ENCODE data around the gene GNAO1. TPM values are rescaled to one million over a fixed set of nuclear protein-coding genes. Genes with fewer than 3 reads are reported as not detected.

The GNAO1 gene
- polyA plus RNA-seq, 3 donors from 2014 or later: 0.45 to 0.88 TPM; not detected in 1

DNA sequence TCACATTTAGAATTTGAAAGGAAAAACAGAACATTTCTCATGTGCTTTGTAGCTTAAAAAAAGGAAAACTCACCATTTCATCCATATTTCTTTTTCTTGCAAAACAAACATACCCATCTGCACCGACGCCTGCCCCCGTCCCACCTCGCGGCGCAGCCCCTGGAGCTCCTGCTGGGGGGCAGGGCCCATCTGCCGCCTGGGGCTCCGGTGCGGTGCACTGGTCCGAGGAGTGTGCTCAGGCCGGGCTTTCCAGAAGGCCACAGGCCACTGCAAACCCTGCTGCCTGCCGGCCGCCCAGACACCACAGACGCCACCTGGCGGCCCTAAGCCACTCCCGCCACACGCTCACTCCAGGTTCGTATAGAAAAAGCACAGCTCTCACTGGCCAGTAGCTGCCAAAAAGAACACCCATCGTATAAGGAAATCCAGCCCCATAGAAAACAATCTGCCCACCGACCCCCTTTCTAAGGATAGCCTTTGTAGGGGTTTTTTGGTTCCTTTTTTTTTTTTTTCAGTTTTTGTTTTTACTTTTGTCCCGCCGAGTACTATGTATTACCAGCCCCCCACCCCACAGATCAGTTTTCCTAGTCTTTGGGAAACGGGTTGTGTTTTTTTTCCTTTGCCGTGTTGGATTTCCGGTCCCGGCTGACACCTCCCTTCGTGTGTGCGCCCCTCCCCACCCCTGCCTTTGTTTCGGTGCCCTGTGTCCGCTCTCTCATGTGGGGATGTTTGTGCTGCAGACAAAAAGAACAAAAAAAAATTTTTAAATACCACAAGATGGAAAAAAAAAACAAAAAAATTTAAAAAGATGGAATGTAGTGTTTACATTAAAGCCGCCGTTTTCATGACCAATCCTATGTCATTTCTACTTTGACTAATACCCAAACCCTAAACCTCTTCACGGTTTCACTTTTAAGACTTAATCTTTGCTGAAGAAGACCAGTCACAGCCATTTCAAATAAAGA lies 165.3 kb downstream of the GNAO1 start:
- Mint-ChIP-seq H3K27me3 (ENCODE audit: low read depth in 3 of 3) (peaks cover 0 to 7% (median 4%) of the 10 kb centered on the region in 3 donors), H3K27ac (peak overlapping the region; percentile 79 to 92 (median 88)), H3K36me3 (peaks cover 0 to 4% (median 0%) of the 10 kb centered on the region in 3 donors), H3K4me3 (peak overlapping the region; percentile 87 to 97 (median 91)), H3K9me3 (no peaks in the 10 kb centered on the region), H3K4me1 (peaks cover 18 to 26% of the 10 kb centered on the region in 2 donors)
- peak; percentile 46 to 59 (median 54) for DNase-seq

DNA sequence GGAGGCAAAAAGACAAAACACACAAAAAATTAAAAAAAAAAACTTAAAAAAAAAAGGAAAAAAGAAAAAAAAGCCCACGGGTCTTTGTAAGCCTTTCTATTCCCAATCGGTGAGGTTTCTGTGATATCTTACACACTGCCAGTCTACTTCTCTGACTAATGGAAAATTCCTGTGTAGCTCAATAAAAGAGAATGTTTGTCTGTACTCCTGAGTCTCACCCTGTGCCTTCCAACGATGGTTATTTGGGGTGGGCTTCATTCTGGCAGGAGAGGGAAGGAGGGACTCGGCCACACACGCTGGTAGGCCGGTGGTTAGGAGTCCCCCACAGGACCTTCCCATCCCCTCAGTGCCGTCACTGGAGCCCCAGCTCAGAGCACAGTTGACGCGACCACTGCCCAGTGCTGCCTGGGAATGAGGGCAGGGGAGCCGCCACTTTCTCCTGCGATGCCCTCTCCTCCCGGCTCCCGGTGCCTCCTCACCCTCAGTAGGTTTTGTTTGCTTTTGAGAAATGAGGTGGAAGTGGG lies 166.0 kb downstream of the GNAO1 start:
- no peaks in the 10 kb centered on the region for H3K9me3 Mint-ChIP-seq
- peaks cover 2 to 4% (median 4%) of the 10 kb centered on the region in 3 donors for H3K27me3 Mint-ChIP-seq (ENCODE audit: low read depth in 3 of 3)
- peak overlapping the region; percentile 87 to 97 (median 91) for H3K4me3 Mint-ChIP-seq
- peaks cover 18 to 26% of the 10 kb centered on the region in 2 donors for H3K4me1 Mint-ChIP-seq
- peaks cover under 1 to 9% (median under 1%) of the 10 kb centered on the region in 3 donors for H3K36me3 Mint-ChIP-seq
- peak overlapping the region; percentile 79 to 92 (median 88) for H3K27ac Mint-ChIP-seq
- peak in 1 of 3 donors; percentile 3 for DNase-seq

DNA sequence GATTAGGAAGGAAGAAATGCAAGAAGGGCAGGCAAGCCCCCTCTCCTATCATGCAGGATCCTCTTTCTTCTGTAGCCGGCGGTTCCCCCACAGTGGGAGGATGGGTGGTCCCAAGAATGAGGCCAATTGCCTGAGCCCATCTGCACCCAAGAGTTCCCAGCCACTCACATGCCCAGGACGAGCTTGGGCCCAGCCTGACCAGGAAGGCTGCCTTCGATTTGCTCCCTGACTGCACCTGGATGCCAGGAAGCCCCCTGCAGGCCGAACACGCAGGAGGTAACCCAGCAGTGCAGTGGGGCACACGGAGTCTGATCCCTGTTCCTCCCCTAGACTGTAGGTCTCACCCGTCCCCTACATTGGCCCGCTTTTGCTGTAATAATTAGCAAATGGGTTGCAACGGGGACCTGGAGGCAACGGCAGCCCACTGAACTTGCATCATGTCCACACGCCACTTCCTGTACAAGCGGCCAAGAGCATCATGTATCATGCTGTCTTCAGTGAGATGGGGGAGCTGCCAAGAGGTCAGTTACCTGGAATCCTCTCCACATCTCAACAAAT lies 166.6 kb downstream of the GNAO1 start:
- H3K4me3 Mint-ChIP-seq: peak overlapping the region; percentile 60 to 97 (median 89)
- H3K27me3 Mint-ChIP-seq (ENCODE audit: low read depth in 3 of 3): peaks cover 2 to 5% (median 4%) of the 10 kb centered on the region in 3 donors

DNA sequence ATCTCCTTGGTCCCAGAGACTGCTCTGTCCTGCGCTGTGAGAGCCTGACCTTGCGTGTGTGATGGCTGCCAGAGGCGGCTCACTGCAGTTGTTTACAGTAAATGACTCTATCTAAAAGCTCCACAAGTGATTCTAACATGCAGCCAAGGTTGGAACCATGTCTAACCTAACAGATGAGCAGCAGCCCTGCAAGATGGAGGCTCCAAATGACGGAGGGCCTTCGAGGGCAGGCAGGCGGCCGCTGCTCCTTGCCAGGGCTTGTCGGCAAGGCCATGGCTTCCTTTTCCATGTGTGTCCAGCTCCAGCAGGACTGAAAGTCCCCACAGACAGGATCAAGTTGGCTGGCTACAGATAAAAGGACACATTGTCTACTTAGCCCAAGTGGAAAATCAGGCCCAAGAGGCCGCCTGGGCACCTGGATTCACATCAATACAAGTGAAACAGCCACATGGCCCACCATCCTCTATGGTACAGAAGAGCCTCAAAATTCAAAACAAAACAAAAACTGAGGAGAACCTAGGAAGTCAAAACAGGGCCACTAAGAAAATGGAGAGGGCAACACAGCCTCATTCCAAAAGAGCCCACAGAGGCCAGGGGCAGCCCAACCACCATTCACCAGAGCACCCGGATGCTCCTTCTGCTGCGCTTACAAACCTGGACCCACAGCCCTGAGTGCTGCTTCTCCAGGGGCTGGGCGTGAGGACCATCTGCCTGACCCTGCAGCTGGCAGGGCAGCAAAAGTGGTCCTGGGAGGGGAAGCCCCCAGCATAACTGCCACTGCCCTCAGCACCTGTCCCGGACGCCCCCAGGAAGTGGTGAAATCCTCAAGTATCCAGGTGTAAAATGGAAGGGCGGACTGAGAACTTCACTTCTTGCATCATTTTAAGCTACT lies 169.1 kb downstream of the GNAO1 start:
- peak overlapping the region in 4 of 6 donors; percentile 24 to 55 (median 48) for H3K27ac Mint-ChIP-seq
- H3K9me3 Mint-ChIP-seq: no peaks in the 10 kb centered on the region
- peaks cover 2 to 5% (median 4%) of the 10 kb centered on the region in 3 donors for H3K27me3 Mint-ChIP-seq (ENCODE audit: low read depth in 3 of 3)
- H3K36me3 Mint-ChIP-seq: peaks cover 7 to 21% (median 8%) of the 10 kb centered on the region in 3 donors
- DNase-seq: no peak
- H3K4me3 Mint-ChIP-seq: no peak overlapping the region
- H3K4me1 Mint-ChIP-seq: peaks cover 18 to 26% of the 10 kb centered on the region in 2 donors

More for the DNA sequence above, 166.6 kb downstream of the GNAO1 start:
- H3K9me3 Mint-ChIP-seq: no peaks in the 10 kb centered on the region
- peak overlapping the region in 5 of 6 donors; percentile 48 to 89 (median 68) for H3K27ac Mint-ChIP-seq
- no peak for DNase-seq
- H3K36me3 Mint-ChIP-seq: peaks cover 5 to 14% (median 6%) of the 10 kb centered on the region in 3 donors
- peaks cover 18 to 26% of the 10 kb centered on the region in 2 donors for H3K4me1 Mint-ChIP-seq

DNA sequence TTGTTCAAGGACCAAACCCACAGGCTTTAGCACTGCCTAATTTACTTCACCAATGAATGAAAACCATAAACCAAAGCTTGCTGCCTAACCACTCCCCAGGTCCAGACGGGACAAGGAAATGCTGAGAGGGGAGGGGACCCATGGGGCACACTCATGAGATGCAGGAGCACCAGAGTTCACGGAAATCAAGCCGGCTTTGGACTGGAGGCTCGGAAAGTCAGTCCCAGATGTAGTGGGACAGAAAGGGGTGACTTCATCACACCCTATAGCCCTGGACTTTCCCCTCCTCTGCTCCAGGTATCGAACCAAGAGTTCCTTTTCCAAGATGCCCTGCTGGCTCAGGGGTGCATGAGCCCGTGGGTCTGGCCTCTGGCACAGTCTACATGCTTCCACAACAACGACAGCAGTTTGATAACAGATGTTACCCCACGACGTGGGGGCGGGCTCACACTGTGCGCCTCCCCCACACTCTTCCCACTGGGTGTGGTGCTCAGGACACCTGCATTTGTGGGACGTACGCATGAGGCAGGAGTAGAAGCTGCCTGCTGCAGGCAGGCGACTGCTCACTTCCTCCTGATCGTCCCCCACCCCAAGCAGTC lies 170.9 kb downstream of the GNAO1 start:
- Mint-ChIP-seq H3K27me3 (ENCODE audit: low read depth in 3 of 3) (peaks cover 2 to 3% (median 2%) of the 10 kb centered on the region in 3 donors), H3K9me3 (no peaks in the 10 kb centered on the region), H3K4me1 (peaks cover 6 to 12% of the 10 kb centered on the region in 2 donors), H3K27ac (peak overlapping the region in 2 of 6 donors; percentile 39 to 50), H3K36me3 (peaks cover 7 to 21% (median 8%) of the 10 kb centered on the region in 3 donors), H3K4me3 (no peak overlapping the region)
- DNase-seq: no peak

DNA sequence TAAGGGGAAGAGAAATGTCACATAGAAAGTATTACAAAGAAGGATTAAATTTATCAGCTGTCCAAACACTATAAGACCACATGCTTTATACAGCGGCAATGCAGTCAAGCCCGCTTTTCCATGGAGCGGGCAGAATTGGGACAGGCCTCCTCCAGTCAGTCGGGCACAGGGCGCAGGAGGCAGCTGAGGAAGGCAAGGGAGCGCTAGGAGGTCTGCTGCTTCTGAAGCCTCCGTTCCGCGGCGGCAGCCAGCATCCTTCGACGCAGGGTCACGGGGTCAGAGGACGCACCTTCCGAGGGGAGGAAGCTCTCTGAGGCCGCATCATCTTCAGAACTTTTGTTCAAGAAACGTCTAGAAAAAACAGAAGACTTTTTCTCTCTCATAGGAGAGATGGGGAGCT lies 171.4 kb downstream of the GNAO1 start:
- Mint-ChIP-seq H3K27ac (peak overlapping the region in 1 of 6 donors; percentile 14), H3K4me3 (no peak overlapping the region), H3K36me3 (peaks cover 11 to 25% (median 14%) of the 10 kb centered on the region in 3 donors), H3K4me1 (peaks cover 3 to 7% of the 10 kb centered on the region in 2 donors), H3K27me3 (ENCODE audit: low read depth in 3 of 3) (peaks cover 2 to 3% (median 2%) of the 10 kb centered on the region in 3 donors), H3K9me3 (no peaks in the 10 kb centered on the region)
- DNase-seq: no peak

DNA sequence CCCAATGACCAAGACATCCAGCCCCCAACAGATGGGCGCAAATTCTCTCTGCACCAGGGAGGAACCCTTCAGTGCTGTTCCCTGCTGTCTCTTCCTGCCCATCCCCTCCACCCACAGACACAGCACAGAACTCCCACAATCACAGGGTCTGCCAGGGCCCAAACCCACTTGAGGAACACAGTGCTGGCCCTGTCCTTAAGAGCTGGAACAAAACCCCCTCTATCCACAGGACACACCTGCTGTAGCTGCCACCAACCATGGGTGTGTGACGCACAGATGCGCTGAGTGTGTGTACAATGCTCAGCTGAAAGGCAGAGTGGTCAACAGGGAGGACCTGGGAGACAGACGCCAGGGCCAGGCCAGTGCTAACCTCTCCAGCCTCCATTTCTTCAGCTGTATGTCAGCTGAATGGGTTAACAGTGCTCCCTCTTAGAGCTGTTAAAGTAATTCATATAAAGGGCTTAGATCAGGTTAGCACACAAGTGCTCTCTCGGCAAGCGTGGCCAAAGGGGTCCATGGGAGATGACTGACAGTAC lies 172.0 kb downstream of the GNAO1 start:
- Mint-ChIP-seq H3K4me3 (no peak overlapping the region), H3K36me3 (peaks cover 13 to 27% (median 16%) of the 10 kb centered on the region in 3 donors), H3K27ac (no peak overlapping the region), H3K4me1 (peaks cover 0 to 5% of the 10 kb centered on the region in 2 donors), H3K27me3 (ENCODE audit: low read depth in 3 of 3) (peaks cover 2 to 3% (median 2%) of the 10 kb centered on the region in 3 donors), H3K9me3 (no peaks in the 10 kb centered on the region)
- no peak for DNase-seq

DNA sequence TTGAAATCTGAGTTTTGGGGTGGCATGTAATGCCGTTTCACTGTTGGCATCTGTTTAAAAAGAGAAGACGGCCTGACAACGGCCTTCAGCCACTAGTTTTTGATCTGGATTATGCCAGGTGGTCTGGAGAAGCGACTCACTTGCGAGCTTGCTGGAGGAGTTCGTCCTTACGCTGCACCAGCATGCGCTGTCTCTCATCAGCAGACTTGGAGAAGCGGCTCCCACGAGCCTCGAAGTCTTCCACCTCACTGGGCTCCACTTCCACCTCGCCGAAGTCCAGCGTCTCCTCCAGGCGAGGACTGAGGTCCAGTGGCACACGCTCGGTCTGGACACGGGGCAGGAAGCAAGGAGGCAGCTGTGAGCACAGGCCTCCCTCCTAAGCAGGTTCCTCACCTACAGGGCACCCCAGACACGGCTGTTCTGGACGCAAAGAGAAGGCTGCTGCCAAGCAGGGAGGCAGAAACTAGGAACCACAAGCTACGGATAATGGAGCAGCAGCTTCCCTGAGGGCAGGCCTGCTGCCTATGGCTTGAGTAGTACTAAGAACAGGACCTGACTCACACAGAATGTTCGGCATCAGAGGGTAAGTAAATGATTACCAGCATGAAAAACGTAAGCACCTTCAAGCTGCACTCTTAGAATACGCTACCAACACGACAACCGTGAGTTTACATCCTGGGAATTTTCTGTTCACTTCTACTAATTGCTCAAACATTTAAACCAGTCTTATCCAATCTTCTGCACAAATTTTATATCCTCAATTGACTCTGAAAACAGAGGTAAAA lies 172.7 kb downstream of the GNAO1 start:
- H3K4me3 Mint-ChIP-seq: no peak overlapping the region
- H3K36me3 Mint-ChIP-seq: peaks cover 15 to 34% (median 16%) of the 10 kb centered on the region in 3 donors
- DNase-seq: no peak
- no peak overlapping the region for H3K27ac Mint-ChIP-seq
- peaks cover 2 to 3% (median 2%) of the 10 kb centered on the region in 3 donors for H3K27me3 Mint-ChIP-seq (ENCODE audit: low read depth in 3 of 3)
- H3K4me1 Mint-ChIP-seq: peaks cover 0 to 5% of the 10 kb centered on the region in 2 donors
- no peaks in the 10 kb centered on the region for H3K9me3 Mint-ChIP-seq

DNA sequence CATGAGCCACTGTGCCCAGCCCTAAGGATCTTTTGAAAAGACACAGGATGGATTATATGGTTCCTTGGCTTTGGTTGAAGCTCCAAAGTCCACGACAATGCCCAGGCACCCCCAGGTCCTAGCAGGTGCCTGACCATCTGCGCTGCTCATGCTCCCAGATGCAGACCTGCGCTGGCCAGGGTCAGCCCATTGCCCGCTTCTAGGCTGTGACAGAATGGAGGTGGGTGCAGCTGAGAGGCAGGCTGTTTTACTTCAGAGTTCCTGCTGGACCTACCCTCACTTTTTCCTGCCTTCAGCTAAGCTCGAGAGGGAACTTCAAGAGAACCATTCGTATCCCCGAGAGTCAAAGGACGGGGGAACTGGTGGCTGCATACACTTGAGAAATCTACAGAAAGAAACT lies 173.6 kb downstream of the GNAO1 start:
- peaks cover 15 to 36% (median 16%) of the 10 kb centered on the region in 3 donors for H3K36me3 Mint-ChIP-seq
- no peak overlapping the region for H3K27ac Mint-ChIP-seq
- H3K4me3 Mint-ChIP-seq: no peak overlapping the region
- no peaks in the 10 kb centered on the region for H3K9me3 Mint-ChIP-seq
- H3K4me1 Mint-ChIP-seq: peaks cover 0 to 5% of the 10 kb centered on the region in 2 donors
- peaks cover 0 to 3% (median 2%) of the 10 kb centered on the region in 3 donors for H3K27me3 Mint-ChIP-seq (ENCODE audit: low read depth in 3 of 3)
- DNase-seq: no peak

DNA sequence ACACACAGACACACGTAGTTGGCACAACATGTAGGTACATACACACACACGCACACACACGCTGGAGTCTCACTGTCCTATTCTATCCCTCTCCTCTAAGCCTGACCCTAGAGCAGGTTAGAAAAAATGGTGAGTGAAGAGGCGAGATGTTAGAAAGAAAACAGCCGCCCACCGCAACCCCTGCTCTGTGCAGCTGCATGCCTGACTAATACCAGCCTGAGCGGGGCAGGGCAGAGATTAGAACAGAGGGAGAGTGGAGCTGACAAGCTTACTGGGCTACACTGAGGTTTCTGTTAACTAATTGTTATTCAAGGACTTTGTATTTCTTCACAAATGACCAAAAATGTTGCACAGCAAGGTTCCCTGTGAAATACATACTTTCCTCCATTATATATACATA lies 174.3 kb downstream of the GNAO1 start:
- Mint-ChIP-seq H3K36me3 (peaks cover 15 to 33% (median 16%) of the 10 kb centered on the region in 3 donors), H3K4me1 (peaks cover 0 to 5% of the 10 kb centered on the region in 2 donors), H3K4me3 (no peak overlapping the region), H3K27me3 (ENCODE audit: low read depth in 3 of 3) (peaks cover 0 to 3% (median 2%) of the 10 kb centered on the region in 3 donors), H3K27ac (no peak overlapping the region), H3K9me3 (no peaks in the 10 kb centered on the region)
- no peak for DNase-seq

DNA sequence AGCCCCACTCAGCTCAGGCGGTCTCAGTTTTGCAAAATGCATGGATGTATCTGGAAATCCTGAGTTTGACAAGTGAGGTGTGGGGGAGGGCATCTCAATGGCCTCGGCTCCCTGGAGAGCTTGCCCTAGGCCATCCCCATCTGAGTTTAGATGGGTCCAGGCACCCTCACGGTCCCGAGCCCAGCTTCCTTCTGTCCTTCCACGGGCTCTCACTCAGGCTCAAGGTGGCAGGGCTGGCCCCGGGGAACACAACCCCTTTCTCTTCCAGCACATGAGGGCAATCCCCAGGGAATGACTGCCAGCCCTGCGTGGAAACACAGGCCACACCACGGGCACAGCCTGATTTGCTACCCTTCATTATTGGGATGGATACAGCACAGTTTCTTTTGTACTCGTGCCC lies 175.7 kb downstream of the GNAO1 start:
- peaks cover 15 to 29% (median 16%) of the 10 kb centered on the region in 3 donors for H3K36me3 Mint-ChIP-seq
- no peak overlapping the region for H3K4me3 Mint-ChIP-seq
- peaks cover 0 to 3% (median under 1%) of the 10 kb centered on the region in 3 donors for H3K27me3 Mint-ChIP-seq (ENCODE audit: low read depth in 3 of 3)
- H3K27ac Mint-ChIP-seq: no peak overlapping the region
- H3K9me3 Mint-ChIP-seq: no peaks in the 10 kb centered on the region
- H3K4me1 Mint-ChIP-seq: peaks cover 1 to 3% of the 10 kb centered on the region in 2 donors
- DNase-seq: no peak

DNA sequence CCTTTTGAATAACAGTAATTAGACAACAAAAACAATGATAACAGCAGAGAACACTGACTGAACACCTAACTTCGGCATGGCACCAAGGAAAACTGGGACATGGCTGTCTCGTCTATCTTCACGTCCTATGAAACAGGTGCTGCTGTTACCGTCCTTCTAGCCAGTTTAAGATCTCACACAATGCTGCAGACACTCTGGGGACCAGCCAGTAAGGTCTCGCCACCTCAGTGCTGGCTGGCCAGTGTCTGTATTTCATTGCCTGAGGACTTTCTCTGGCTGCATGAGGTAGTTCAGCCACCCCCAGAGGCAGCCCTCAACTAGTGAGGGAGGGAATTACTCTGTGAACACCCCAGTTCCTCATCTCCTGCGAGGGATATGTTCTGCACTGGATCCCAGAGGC lies 176.5 kb downstream of the GNAO1 start:
- Mint-ChIP-seq H3K9me3 (no peaks in the 10 kb centered on the region), H3K36me3 (peaks cover 10 to 28% (median 11%) of the 10 kb centered on the region in 3 donors), H3K27ac (no peak overlapping the region), H3K4me3 (no peak overlapping the region), H3K27me3 (ENCODE audit: low read depth in 3 of 3) (peaks cover 0 to 1% (median 0%) of the 10 kb centered on the region in 3 donors), H3K4me1 (peaks cover 9 to 12% of the 10 kb centered on the region in 2 donors)
- no peak for DNase-seq
